Measurements from ENCODE around the gene XRN1. TPM values are rescaled to one million over a fixed set of nuclear protein-coding genes. Genes with fewer than 3 reads are reported as not detected.

The XRN1 gene
- total and polyA plus RNA-seq, 2 of the 8 experiments (the other 6 are each of a cell fraction or from before 2014, with no cell fraction given): 1.9 to 17.2 TPM

DNA sequence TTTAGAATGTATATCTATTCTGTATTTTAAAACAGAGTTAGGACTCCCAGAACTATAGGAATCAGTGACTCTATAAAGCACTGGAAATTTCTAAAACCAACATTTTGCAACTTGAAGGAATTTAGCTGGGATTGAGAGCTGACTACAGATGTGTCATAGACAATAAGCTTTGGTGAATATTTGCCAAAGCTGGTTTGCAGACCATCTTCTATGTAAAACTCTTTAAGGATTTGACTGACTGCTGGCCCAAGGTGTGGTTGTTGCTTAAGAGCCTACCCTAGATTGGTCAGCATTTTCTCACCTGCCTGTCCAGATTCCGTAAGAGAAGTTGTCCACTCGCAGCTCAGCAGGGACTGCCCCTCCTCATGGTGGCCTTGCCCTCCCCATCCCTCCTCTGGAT, 149.2 kb downstream of the XRN1 start:
- no peaks in the 10 kb centered on the region for H3K23me2 ChIP-seq (ENCODE audit: low read depth, low read length)
- no peak overlapping the region for H3K23ac ChIP-seq (ENCODE audit: insufficient read length)
- no peak overlapping the region for H3K56ac ChIP-seq (replicated peaks; ENCODE audit: insufficient read length, low read depth, low read length)
- no peak overlapping the region for H3K14ac ChIP-seq (ENCODE audit: insufficient read length)
- CTCF ChIA-PET (ENCODE audit: partially characterized antibody): interaction anchor here (2.2 kb wide), 1 partner anchor 9 kb away, joined by 5 read pairs; no protein-coding TSS in a partner anchor
- H3K27ac ChIP-seq (ENCODE audit: low read depth, low read length): no peak overlapping the region
- H3K79me1 ChIP-seq (ENCODE audit: low read depth, low read length): no peaks in the 10 kb centered on the region
- no peak overlapping the region for H2AFZ ChIP-seq (ENCODE audit: low read length)
- H3K4me1 ChIP-seq (replicated peaks in 1 of 4; ENCODE audit: control insufficient read depth in 3 of 4, insufficient read depth in 4 of 4, low read length in 3 of 4): no peaks in the 10 kb centered on the region
- H2BK20ac ChIP-seq (ENCODE audit: low read length): no peak overlapping the region
- FAIRE-seq (no peak), DNase-seq (ENCODE audit: low read depth in 1 of 2, low spot score in 2 of 2) (no peak)
- H4K91ac ChIP-seq (replicated peaks; ENCODE audit: insufficient read length, low read length): no peak overlapping the region
- no peaks in the 10 kb centered on the region for H3K36me3 ChIP-seq (ENCODE audit: control insufficient read depth in 2 of 4, insufficient read depth in 4 of 4, low read length in 3 of 4)
- H3K27me3 ChIP-seq (replicated peaks in 1 of 4; ENCODE audit: control insufficient read depth in 3 of 4, extremely low read depth in 1 of 4, insufficient read depth in 3 of 4, low read length in 3 of 4): no peaks in the 10 kb centered on the region
- no peak overlapping the region for H4K5ac ChIP-seq (ENCODE audit: insufficient read length, low read depth, low read length)
- no peaks in the 10 kb centered on the region for H3K79me2 ChIP-seq (ENCODE audit: control insufficient read depth in 1 of 2, insufficient read depth in 2 of 2, low read length in 2 of 2)
- H2AK5ac ChIP-seq (ENCODE audit: low read depth, low read length): no peak overlapping the region
- no peaks in the 10 kb centered on the region for H4K20me1 ChIP-seq (replicated peaks in 1 of 2; ENCODE audit: control insufficient read depth in 1 of 2, insufficient read depth in 2 of 2, low read length in 2 of 2)
- H4K8ac ChIP-seq (ENCODE audit: extremely low read depth, insufficient read depth, low read length): no peak overlapping the region
- 86% methylated on average over 2 of the region's 2 CpGs; no CpG with 5 or more reads in 1 of the 2 experiments for WGBS, 2 experiments (ENCODE audit: extremely low coverage in 1 of 2, insufficient coverage in 1 of 2, insufficient read length in 1 of 2, insufficient replicate concordance in 2 of 2, low coverage in 1 of 2, low lambda C conversion rate in 2 of 2, missing lambda C conversion rate in 1 of 2)
- POLR2A ChIA-PET (ENCODE audit: partially characterized antibody): no interaction called here
- no peak overlapping the region for H3K4me3 ChIP-seq (ENCODE audit: extremely low read depth in 1 of 4, insufficient read depth in 2 of 4, low read depth in 3 of 4, low read length in 4 of 4)
- H2BK12ac ChIP-seq (ENCODE audit: low read depth, low read length): no peak overlapping the region
- no peak overlapping the region for H2BK120ac ChIP-seq (replicated peaks; ENCODE audit: low read depth, low read length)
- H3K18ac ChIP-seq (ENCODE audit: extremely low read depth, low read length): no peak overlapping the region
- H3K4me2 ChIP-seq (ENCODE audit: insufficient read depth in 1 of 2, low read depth in 2 of 2, low read length in 2 of 2): no peak overlapping the region
- H3K9me3 ChIP-seq (ENCODE audit: insufficient read depth in 2 of 2, low read depth in 1 of 2, low read length in 1 of 2): peaks cover 2 to 3% of the 10 kb centered on the region in 2 experiments; a peak in 2 of 4 replicates
- H3K9ac ChIP-seq (replicated peaks in 1 of 4; ENCODE audit: extremely low read depth in 1 of 4, low read depth in 3 of 4, low read length in 3 of 4): no peak overlapping the region
- no peak overlapping the region for H2BK15ac ChIP-seq (ENCODE audit: low read length)
- no peak overlapping the region for H2BK5ac ChIP-seq (ENCODE audit: low read depth, low read length)
- H3K4ac ChIP-seq (replicated peaks; ENCODE audit: insufficient read length, low read depth, low read length): no peak overlapping the region
- TF ChIP-seq BRCA1 (IDR thresholded peaks at IDR 0.05; ENCODE audit: low read depth, low read length) (no peak), KDM4A (IDR thresholded peaks at IDR 0.05; ENCODE audit: low read depth, low read length, severe bottlenecking) (no peak), POLR2A (IDR thresholded peaks at IDR 0.05; ENCODE audit: control extremely low read depth in 1 of 2, low read depth in 2 of 2, low read length in 2 of 2) (no peak)
